Left ventricle myocardium inferior (tissue), 1 donor: ENCODE results near the gene FAAP20. TPM values are rescaled to one million over a fixed set of nuclear protein-coding genes. Genes with fewer than 3 reads are reported as not detected.

ENCODE experiments used
- DNase-seq: peaks from one replicate; pipeline ENCODE4 v3.0.0-alpha.2; 2020
- H3K27ac ChIP-seq: fragments of 200-600 bp; replicated peaks from 2 replicates; pipeline ENCODE4 v1.8.0; 2021
- H3K27me3 ChIP-seq: fragments of 200-600 bp; 2 replicates; pipeline ENCODE4 v1.8.0; 2021; ENCODE audit warnings: low read depth
- H3K36me3 ChIP-seq: fragments of 200-600 bp; 2 replicates; pipeline ENCODE4 v1.8.0; 2021
- H3K4me1 ChIP-seq: fragments of 200-600 bp; 2 replicates; pipeline ENCODE4 v1.8.0; 2021
- H3K4me3 ChIP-seq: fragments of 200-600 bp; 2 replicates; pipeline ENCODE4 v1.8.0; 2021; ENCODE audit warnings: mild to moderate bottlenecking, moderate library complexity
- H3K9me3 ChIP-seq: fragments of 200-600 bp; replicated peaks from 2 replicates; pipeline ENCODE4 v1.8.0; 2021
- CTCF ChIP-seq: fragments of 200-600 bp; IDR thresholded peaks from 2 replicates; pipeline ENCODE4 v1.8.0; 2021; ENCODE audit warnings: antibody characterized with exemption, mild to moderate bottlenecking, borderline replicate concordance
- intact Hi-C: fragments of 100-400 bp; cut with micrococcal nuclease; formaldehyde crosslinking; loops from one replicate; pipeline ENCODE4 v1.11.0; 2022
- total RNA-seq: library from RNA; stranded (reverse); fragmentation: NEBNext Ultra II Directional; extraction: Animal tissue kit (Norgen Biotek cat#: 25700); gene quantifications from one replicate; pipeline ENCODE4 v1.2.1, GENCODE V29; 2021
- donor health status: DM: no; HTN: yes; CAD: no; lungs with severe emphysema.

FAAP20 gene
- total RNA-seq, 1 donor from 2014 or later = 37.0 TPM

- no peak for DNase-seq
- TF ChIP-seq CTCF = no peak
- H3K4me1 ChIP-seq = peaks cover 66% of the 10 kb centered on the region
- no peaks in the 10 kb centered on the region for H3K9me3 ChIP-seq
- intact Hi-C loops = no loop called here
- no peaks in the 10 kb centered on the region for H3K36me3 ChIP-seq
- no peak overlapping the region for H3K4me3 ChIP-seq
- no peaks in the 10 kb centered on the region for H3K27me3 ChIP-seq
- no peak overlapping the region for H3K27ac ChIP-seq
These were observed 7.5 kb upstream of the FAAP20 start for GRCh38 chr1:2202008-2202575.

GRCh38 chr1:2201062-2201461, 6.5 kb upstream of the FAAP20 start:
- no peaks in the 10 kb centered on the region for H3K9me3 ChIP-seq
- intact Hi-C loops = no loop called here
- no peak for TF ChIP-seq CTCF
- H3K27me3 ChIP-seq = no peaks in the 10 kb centered on the region
- no peak overlapping the region for H3K4me3 ChIP-seq
- no peaks in the 10 kb centered on the region for H3K36me3 ChIP-seq
- peaks cover 57% of the 10 kb centered on the region for H3K4me1 ChIP-seq
- H3K27ac ChIP-seq = no peak overlapping the region
- no peak for DNase-seq

DNA sequence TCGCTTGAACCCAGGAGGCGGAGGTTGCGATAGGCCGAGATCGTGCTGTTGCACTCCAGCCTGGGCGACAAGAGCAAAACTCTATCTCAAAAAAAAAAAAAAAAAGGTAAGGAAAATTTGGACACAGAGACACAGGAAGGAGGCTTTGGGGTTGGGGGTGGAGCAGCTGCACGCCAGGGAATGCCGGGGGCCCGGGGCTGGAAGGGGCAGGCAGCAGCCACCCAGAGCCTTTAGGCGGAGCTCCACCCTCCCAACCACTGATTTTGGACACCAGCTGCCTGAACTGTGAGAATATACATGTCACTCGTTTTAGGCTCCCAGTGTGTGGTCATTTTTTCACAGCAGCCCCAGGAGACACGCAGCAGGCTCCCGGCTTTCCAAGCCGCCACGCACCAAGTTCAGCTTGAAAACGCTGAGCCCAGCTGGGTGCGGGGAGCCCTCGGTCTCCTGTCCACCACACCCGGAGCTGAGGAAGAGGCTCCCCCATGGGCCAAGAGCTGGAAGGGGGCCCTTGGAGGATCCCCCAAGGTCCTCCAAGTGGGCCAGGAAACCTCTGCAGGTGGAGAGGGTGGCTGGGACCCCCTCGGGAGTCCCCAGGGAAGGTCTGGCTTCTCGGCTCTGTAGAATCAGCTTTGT, 5.9 kb upstream of the FAAP20 start:
- Histone ChIP-seq H3K27me3 (no peaks in the 10 kb centered on the region), H3K9me3 (no peaks in the 10 kb centered on the region), H3K4me1 (peaks cover 57% of the 10 kb centered on the region), H3K27ac (peak overlapping the region; percentile 81), H3K4me3 (no peak overlapping the region), H3K36me3 (no peaks in the 10 kb centered on the region)
- TF ChIP-seq CTCF = no peak
- no peak for DNase-seq
- intact Hi-C loops = no loop called here

- TF ChIP-seq CTCF = no peak
- Histone ChIP-seq H3K27me3 (no peaks in the 10 kb centered on the region), H3K36me3 (no peaks in the 10 kb centered on the region), H3K27ac (peak overlapping the region; percentile 81), H3K4me1 (peaks cover 59% of the 10 kb centered on the region), H3K4me3 (peak overlapping the region; percentile 71), H3K9me3 (no peaks in the 10 kb centered on the region)
- peak; percentile 93 for DNase-seq
- intact Hi-C loops = loop anchor here (5.0 kb wide), 1 partner anchor 183 kb away; no protein-coding TSS in a partner anchor
These were observed 4.7 kb upstream of the FAAP20 start for GRCh38 chr1:2199042-2199810.

DNA sequence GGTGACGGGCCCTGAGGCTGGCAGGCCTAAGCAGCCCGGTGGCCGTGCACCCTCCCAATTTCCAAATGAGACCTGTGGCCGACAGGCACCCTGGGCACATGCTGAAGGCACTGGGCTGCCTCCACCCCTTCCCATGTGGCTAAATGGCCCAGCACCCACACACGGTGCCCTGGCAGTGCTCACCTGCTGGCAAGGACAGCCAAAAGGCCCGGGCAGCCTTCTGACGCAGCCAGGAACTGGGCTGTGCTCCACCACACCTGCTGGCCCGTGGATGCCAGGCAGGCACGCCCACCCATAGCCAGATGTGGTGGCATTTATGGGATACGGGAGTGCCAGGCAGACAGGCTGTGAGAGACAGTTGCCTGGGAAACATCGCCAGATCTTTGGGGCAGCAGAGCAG, 4.0 kb upstream of the FAAP20 start:
- no peak for TF ChIP-seq CTCF
- no peak for DNase-seq
- Histone ChIP-seq H3K4me3 (peak overlapping the region; percentile 71), H3K36me3 (no peaks in the 10 kb centered on the region), H3K9me3 (no peaks in the 10 kb centered on the region), H3K4me1 (peaks cover 58% of the 10 kb centered on the region), H3K27me3 (no peaks in the 10 kb centered on the region), H3K27ac (peak overlapping the region; percentile 81)
- intact Hi-C loops = loop anchor here (5.0 kb wide), 1 partner anchor 184 kb away; no protein-coding TSS in a partner anchor
